Osteocyte (in vitro differentiated cells): Measurements from ENCODE around the gene PSORS1C1. TPM values are rescaled to one million over a fixed set of nuclear protein-coding genes. Genes with fewer than 3 reads are reported as not detected.
A peak's percentile ranks its signal among the peaks of the same experiment; 100 is the strongest.

Experiments
- DNase-seq: peaks from one replicate; pipeline ENCODE4 v3.0.0; 2021; ENCODE audit warnings: mixed read lengths; ENCODE audit not compliant: unreplicated experiment; ENCODE audit errors: extremely low spot score
- H3K27ac Mint-ChIP-seq: one replicate; pipeline ENCODE4 v1.8.0; 2021; ENCODE audit warnings: mild to moderate bottlenecking, mixed read lengths; ENCODE audit not compliant: unreplicated experiment
- H3K27me3 Mint-ChIP-seq: one replicate; pipeline ENCODE4 v1.8.0; 2021; ENCODE audit warnings: mixed read lengths; ENCODE audit not compliant: unreplicated experiment
- H3K36me3 Mint-ChIP-seq: one replicate; pipeline ENCODE4 v1.8.0; 2021; ENCODE audit warnings: mixed read lengths; ENCODE audit not compliant: unreplicated experiment
- H3K4me1 Mint-ChIP-seq: one replicate; pipeline ENCODE4 v1.8.0; 2021; ENCODE audit warnings: mixed read lengths; ENCODE audit not compliant: unreplicated experiment
- H3K4me3 Mint-ChIP-seq: one replicate; pipeline ENCODE4 v1.8.0; 2021; ENCODE audit warnings: mild to moderate bottlenecking, moderate library complexity, mixed read lengths; ENCODE audit not compliant: unreplicated experiment
- H3K9me3 Mint-ChIP-seq: one replicate; pipeline ENCODE4 v1.8.0; 2021; ENCODE audit warnings: mixed read lengths; ENCODE audit not compliant: unreplicated experiment
- CTCF ChIP-seq: fragments of 200-600 bp; sonication (generic); IDR thresholded peaks from 2 replicates; pipeline ENCODE4 v1.5.0; 2021; ENCODE audit warnings: antibody characterized with exemption, mild to moderate bottlenecking, moderate library complexity
- total RNA-seq: library from RNA; stranded (reverse); gene quantifications from 2 replicates; pipeline ENCODE4 v1.2.1, GENCODE V29; 2021

Gene PSORS1C1
- total RNA-seq, 1 donor from 2014 or later: 3.2 TPM

GRCh38 chr6:31121131-31121790 lies 6.7 kb downstream of the PSORS1C1 start:
- Mint-ChIP-seq H3K36me3 (no peaks in the 10 kb centered on the region), H3K27me3 (no peaks in the 10 kb centered on the region), H3K9me3 (no peaks in the 10 kb centered on the region), H3K4me3 (no peak overlapping the region), H3K27ac (no peak overlapping the region), H3K4me1 (peaks cover 24% of the 10 kb centered on the region)
- no peak for TF ChIP-seq CTCF
- DNase-seq: no peak

- H3K27me3 Mint-ChIP-seq: peaks cover 3% of the 10 kb centered on the region
- DNase-seq: peak; percentile 93
- H3K27ac Mint-ChIP-seq: peak overlapping the region; percentile 83
- no peaks in the 10 kb centered on the region for H3K36me3 Mint-ChIP-seq
- no peaks in the 10 kb centered on the region for H3K9me3 Mint-ChIP-seq
- peaks cover 31% of the 10 kb centered on the region for H3K4me1 Mint-ChIP-seq
- TF ChIP-seq CTCF: no peak
- H3K4me3 Mint-ChIP-seq: no peak overlapping the region
Observed at GRCh38 chr6:31122791-31123706, 8.4 kb downstream of the PSORS1C1 start.

GRCh38 chr6:31125162-31125561 lies 10.6 kb downstream of the PSORS1C1 start:
- Mint-ChIP-seq H3K4me1 (peaks cover 33% of the 10 kb centered on the region), H3K9me3 (no peaks in the 10 kb centered on the region), H3K27ac (no peak overlapping the region), H3K4me3 (no peak overlapping the region), H3K36me3 (no peaks in the 10 kb centered on the region), H3K27me3 (peaks cover 16% of the 10 kb centered on the region)
- TF ChIP-seq CTCF: no peak
- DNase-seq: no peak

- TF ChIP-seq CTCF: no peak
- Mint-ChIP-seq H3K4me3 (no peak overlapping the region), H3K27ac (no peak overlapping the region), H3K36me3 (no peaks in the 10 kb centered on the region), H3K9me3 (no peaks in the 10 kb centered on the region), H3K4me1 (peaks cover 33% of the 10 kb centered on the region), H3K27me3 (peaks cover 16% of the 10 kb centered on the region)
- DNase-seq: no peak
Observed at GRCh38 chr6:31125586-31126363, 11.2 kb downstream of the PSORS1C1 start.
